Fibroblast of lung (primary cell): ENCODE results near the gene UBE2D2. TPM values are rescaled to one million over a fixed set of nuclear protein-coding genes. Genes with fewer than 3 reads are reported as not detected.
"Not testable (repeated sequence)": the region's sequence is repeated elsewhere in the genome, so short reads cannot be mapped to it uniquely, and the experiment has no call there.

Experiments
- DNase-seq, 2 donors: peaks; one replicate each; pipeline versions ENCODE4 v3.0.0 to v3.0.0-alpha.2; 2010; ENCODE audit warnings: low read depth in 2 of 2
- H2AFZ ChIP-seq: 2 replicates; pipeline ENCODE4 v1.5.1; 2012; ENCODE audit warnings: low read length, control low read depth, inconsistent platforms
- H3K27ac ChIP-seq: 2 replicates; pipeline ENCODE4 v1.5.1; 2011; ENCODE audit warnings: low read length, control low read depth; ENCODE audit not compliant: insufficient read depth
- H3K27me3 ChIP-seq: 2 replicates; pipeline ENCODE4 v1.5.1; 2011; ENCODE audit warnings: mild to moderate bottlenecking, low read length; ENCODE audit not compliant: control insufficient read depth, insufficient read depth
- H3K36me3 ChIP-seq: 2 replicates; pipeline ENCODE4 v1.5.1; 2011; ENCODE audit warnings: low read length; ENCODE audit not compliant: control insufficient read depth, insufficient read depth
- H3K4me1 ChIP-seq: 2 replicates; pipeline ENCODE4 v1.5.1; 2011; ENCODE audit warnings: low read length; ENCODE audit not compliant: control insufficient read depth, insufficient read depth; ENCODE audit errors: extremely low read depth
- H3K4me2 ChIP-seq: 2 replicates; pipeline ENCODE4 v1.5.1; 2011; ENCODE audit warnings: low read length, control low read depth; ENCODE audit not compliant: insufficient read depth; ENCODE audit errors: extremely low read depth
- H3K4me3 ChIP-seq, 4 experiments: fragments of 200-600 bp in 1 of 4; sonication (generic) in 1 of 4; replicated peaks in 1 of 4; 2 replicates each; pipeline ENCODE4 v1.5.1; 2011 to 2016; ENCODE audit warnings: low read length in 4 of 4, low read depth in 3 of 4, mild to moderate bottlenecking in 3 of 4, control low read depth in 2 of 4, inconsistent platforms in 1 of 4, mixed read lengths in 1 of 4; ENCODE audit not compliant: insufficient read depth in 1 of 4; ENCODE audit errors: control extremely low read depth in 1 of 4
- H3K79me2 ChIP-seq: 2 replicates; pipeline ENCODE4 v1.5.1; 2012; ENCODE audit warnings: mild to moderate bottlenecking, low read length, inconsistent platforms; ENCODE audit not compliant: control insufficient read depth, insufficient read depth
- H3K9ac ChIP-seq: 2 replicates; pipeline ENCODE4 v1.5.1; 2011; ENCODE audit warnings: mild to moderate bottlenecking, low read length, control low read depth; ENCODE audit not compliant: insufficient read depth
- H3K9me3 ChIP-seq: 2 replicates; pipeline ENCODE4 v1.5.1; 2012; ENCODE audit warnings: low read depth, low read length; ENCODE audit not compliant: control insufficient read depth, insufficient read depth
- H4K20me1 ChIP-seq: 2 replicates; pipeline ENCODE4 v1.5.1; 2011; ENCODE audit warnings: low read length; ENCODE audit not compliant: control insufficient read depth, insufficient read depth; ENCODE audit errors: extremely low read depth
- EZH2 ChIP-seq: IDR thresholded peaks from 2 replicates; pipeline ENCODE4 v1.5.1; 2012; ENCODE audit warnings: low read length, control low read depth, mild to moderate bottlenecking; ENCODE audit errors: missing control alignments
- polyA plus RNA-seq, 2 donors: library from polyadenylated mRNA; depleted of rRNA in 1 of 2; stranded (reverse) in 1 of 2; unstranded in 1 of 2; fragments of >200 nt; gene quantifications; 2 replicates each; pipeline ENCODE4 v1.2.1, GENCODE V29; 2011 to 2012; ENCODE audit warnings: missing spikeins in 1 of 2
- total RNA-seq: library from RNA; depleted of rRNA; stranded (reverse); fragments of >200 nt; gene quantifications from 2 replicates; pipeline ENCODE4 v1.2.1, GENCODE V29; 2014
- TF ChIP-seq, protein P1 (sequence below), 2 donors: IDR thresholded peaks in 1 of 2; conservative IDR thresholded peaks in 1 of 2; 1 replicate in 1 of 2; 2 replicates in 1 of 2; pipeline ENCODE4 v1.5.1; 2011 to 2012; ENCODE audit warnings: low read length in 2 of 2, control low read depth in 1 of 2, inconsistent platforms in 1 of 2, low read depth in 1 of 2, mild to moderate bottlenecking in 1 of 2

UBE2D2 gene
- total and polyA plus RNA-seq, 2 donors (not counting 1 experiment from before 2014, with no cell fraction given): 56.5 to 62.9 TPM

DNA sequence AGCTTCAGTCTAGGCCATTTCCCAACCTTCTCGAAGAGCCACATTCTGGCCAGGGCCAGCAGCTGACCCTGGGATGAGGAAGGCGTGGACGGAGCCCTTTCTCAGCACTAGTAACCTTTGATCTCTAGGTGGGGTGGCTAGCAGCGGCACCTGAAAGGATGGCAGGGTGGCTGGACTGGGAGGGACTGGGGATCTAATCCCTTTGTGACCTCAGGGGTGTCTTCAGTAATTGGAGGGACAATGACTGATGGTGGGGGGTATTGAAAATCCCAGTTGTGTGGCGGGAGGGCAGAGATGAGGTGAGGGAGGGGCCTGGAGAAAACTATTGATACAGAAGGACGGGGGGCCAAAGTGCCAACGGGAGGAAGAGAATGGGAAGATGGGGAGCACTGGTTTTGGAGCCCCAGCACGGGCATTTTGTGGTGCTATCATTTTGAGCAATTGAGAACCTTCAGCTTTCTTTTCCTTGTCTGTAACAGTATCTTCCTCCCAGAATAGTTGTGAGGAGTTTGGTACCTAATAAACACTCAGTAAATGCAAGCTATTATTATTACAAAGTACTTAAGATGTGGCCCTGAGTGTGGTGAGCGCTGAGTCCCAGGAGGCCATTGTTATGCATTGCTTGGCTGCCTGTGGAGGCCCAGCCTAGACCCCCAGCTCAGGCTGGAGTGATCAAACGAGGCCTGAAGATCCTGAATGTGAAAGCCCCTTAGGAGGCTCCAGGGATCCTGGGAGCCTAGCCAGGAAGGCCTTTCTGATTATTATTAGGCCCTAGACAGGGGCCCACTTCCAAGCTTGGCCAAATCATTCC is 37.3 kb upstream of the UBE2D2 start:
- Histone ChIP-seq H3K27ac (no peak overlapping the region), H3K36me3 (no peaks in the 10 kb centered on the region), H3K9ac (no peak overlapping the region), H3K4me1 (no peaks in the 10 kb centered on the region), H3K4me3 (no peak overlapping the region), H3K79me2 (no peaks in the 10 kb centered on the region), H3K27me3 (no peaks in the 10 kb centered on the region), H4K20me1 (no peaks in the 10 kb centered on the region), H3K4me2 (no peak overlapping the region), H3K9me3 (no peaks in the 10 kb centered on the region), H2AFZ (no peak overlapping the region)
- TF ChIP-seq, protein P1, sequence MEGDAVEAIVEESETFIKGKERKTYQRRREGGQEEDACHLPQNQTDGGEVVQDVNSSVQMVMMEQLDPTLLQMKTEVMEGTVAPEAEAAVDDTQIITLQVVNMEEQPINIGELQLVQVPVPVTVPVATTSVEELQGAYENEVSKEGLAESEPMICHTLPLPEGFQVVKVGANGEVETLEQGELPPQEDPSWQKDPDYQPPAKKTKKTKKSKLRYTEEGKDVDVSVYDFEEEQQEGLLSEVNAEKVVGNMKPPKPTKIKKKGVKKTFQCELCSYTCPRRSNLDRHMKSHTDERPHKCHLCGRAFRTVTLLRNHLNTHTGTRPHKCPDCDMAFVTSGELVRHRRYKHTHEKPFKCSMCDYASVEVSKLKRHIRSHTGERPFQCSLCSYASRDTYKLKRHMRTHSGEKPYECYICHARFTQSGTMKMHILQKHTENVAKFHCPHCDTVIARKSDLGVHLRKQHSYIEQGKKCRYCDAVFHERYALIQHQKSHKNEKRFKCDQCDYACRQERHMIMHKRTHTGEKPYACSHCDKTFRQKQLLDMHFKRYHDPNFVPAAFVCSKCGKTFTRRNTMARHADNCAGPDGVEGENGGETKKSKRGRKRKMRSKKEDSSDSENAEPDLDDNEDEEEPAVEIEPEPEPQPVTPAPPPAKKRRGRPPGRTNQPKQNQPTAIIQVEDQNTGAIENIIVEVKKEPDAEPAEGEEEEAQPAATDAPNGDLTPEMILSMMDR (conservative IDR thresholded peaks at IDR 0.05 in 1 of 2, IDR thresholded peaks at IDR 0.05 in 1 of 2; ENCODE audit: low read depth in 1 of 2, low read length in 2 of 2): no peak
- no peak for TF ChIP-seq EZH2
- DNase-seq: no peak

DNA sequence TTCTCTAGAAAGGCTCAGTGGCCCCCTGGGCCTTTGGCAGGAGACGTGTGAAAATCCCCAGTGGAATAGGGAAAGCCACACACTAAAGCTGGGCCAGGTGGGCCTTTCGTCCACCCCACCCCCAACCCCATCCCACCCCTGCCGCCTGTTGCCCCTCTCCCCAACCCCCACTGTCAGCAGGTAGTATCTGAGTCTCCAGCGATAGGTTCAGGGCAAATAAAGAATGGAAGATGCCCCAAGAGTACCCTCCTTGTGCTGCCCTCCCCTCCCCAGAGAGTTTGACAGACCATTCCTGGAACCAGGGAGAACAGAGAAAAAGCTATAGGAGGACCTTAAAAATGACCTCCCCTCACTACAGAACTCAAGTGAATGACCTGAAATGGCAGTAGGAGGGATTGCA is 36.7 kb upstream of the UBE2D2 start:
- no peak for DNase-seq
- Histone ChIP-seq H3K4me1 (no peaks in the 10 kb centered on the region), H4K20me1 (no peaks in the 10 kb centered on the region), H3K4me3 (no peak overlapping the region), H3K27ac (no peak overlapping the region), H2AFZ (no peak overlapping the region), H3K9me3 (no peaks in the 10 kb centered on the region), H3K36me3 (no peaks in the 10 kb centered on the region), H3K27me3 (no peaks in the 10 kb centered on the region), H3K9ac (no peak overlapping the region), H3K4me2 (no peak overlapping the region), H3K79me2 (no peaks in the 10 kb centered on the region)
- TF ChIP-seq, protein P1 (conservative IDR thresholded peaks at IDR 0.05 in 1 of 2, IDR thresholded peaks at IDR 0.05 in 1 of 2; ENCODE audit: low read depth in 1 of 2, low read length in 2 of 2): no peak
- TF ChIP-seq EZH2: no peak

DNA sequence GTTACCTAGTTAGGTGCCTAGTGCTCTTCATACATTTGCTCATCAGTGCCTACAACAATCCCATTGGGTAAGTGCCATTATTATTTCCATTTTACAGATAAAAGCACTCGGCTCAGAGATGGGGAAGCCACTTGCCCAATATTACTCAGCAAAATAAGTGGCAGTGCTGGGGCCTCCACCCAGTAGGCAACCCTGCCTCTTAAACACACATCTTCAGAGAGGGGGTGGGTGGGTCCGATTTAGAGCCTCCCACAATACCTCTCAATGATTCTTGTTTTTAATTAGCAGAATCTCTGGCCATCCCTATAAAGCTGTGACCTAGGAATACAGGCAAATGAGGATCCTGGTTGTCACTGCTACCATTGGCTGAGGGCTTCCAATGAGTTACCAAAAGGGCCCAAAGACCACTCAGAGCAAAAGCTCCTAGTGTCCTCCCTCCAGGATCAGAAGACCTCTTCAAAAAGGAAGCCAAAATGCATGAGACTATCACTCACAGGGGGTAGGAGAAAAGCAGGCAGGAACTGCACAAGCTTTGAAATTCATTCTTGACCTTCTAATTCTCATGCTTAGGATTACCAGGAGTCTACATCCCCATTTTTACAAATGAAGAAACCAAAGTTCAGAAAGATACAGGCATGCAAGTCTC is 36.1 kb upstream of the UBE2D2 start:
- DNase-seq: no peak

DNA sequence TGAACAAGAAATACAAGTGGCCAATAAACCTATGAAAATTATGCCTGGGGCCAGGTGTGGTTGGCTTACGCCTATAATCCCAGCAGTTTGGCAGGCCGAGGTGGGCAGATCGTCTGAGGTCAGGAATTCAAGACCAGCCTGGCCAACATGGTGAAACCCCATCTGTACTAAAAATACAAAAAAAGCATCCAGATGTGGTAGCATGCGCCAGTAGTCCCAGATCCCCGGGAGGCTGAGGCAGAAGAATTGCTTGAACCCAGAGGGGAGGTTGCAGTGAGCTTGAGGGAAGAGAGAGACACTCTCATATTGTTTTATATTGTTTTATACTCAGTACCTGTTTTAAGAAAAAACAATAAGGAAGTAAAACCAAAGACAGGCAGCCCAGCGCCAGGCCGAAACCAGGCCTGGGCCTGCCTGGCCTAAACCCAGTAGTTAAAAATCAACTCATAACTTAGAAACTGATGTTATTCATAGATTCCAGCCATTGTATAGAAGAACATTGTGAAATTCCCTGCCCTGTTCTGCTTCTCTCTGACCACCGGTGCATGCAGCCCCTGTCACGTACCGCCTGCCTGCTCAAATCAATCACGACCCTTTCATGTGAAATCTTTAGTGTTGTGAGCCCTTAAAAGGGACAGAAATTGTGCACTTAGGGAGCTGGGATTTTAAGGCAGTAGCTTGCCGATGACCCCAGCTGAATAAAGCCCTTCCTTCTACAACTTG is 35.4 kb upstream of the UBE2D2 start:
- H2AFZ ChIP-seq, H3K4me3 ChIP-seq, H4K20me1 ChIP-seq, H3K27ac ChIP-seq, H3K27me3 ChIP-seq, DNase-seq, H3K79me2 ChIP-seq, H3K4me2 ChIP-seq, H3K36me3 ChIP-seq, H3K4me1 ChIP-seq, H3K9ac ChIP-seq, H3K9me3 ChIP-seq: not testable (repeated sequence)

More for the DNA sequence above, 36.1 kb upstream of the UBE2D2 start:
- no peak overlapping the region for H2AFZ ChIP-seq
- no peaks in the 10 kb centered on the region for H3K4me1 ChIP-seq
- TF ChIP-seq, protein P1 (conservative IDR thresholded peaks at IDR 0.05 in 1 of 2, IDR thresholded peaks at IDR 0.05 in 1 of 2; ENCODE audit: low read depth in 1 of 2, low read length in 2 of 2): no peak
- TF ChIP-seq EZH2: no peak
- H3K4me3 ChIP-seq: no peak overlapping the region
- no peak overlapping the region for H3K9ac ChIP-seq
- H3K9me3 ChIP-seq: no peaks in the 10 kb centered on the region
- no peaks in the 10 kb centered on the region for H3K79me2 ChIP-seq
- no peaks in the 10 kb centered on the region for H3K36me3 ChIP-seq
- no peaks in the 10 kb centered on the region for H4K20me1 ChIP-seq
- no peak overlapping the region for H3K4me2 ChIP-seq
- H3K27ac ChIP-seq: no peak overlapping the region
- no peaks in the 10 kb centered on the region for H3K27me3 ChIP-seq
